C4-2B (cell line): ENCODE results near the gene MRPS11.
"Not testable (repeated sequence)": the region's sequence is repeated elsewhere in the genome, so short reads cannot be mapped to it uniquely, and the experiment has no call there.

Experiments used
- H3K27ac ChIP-seq: fragments of 450-650 bp; 2 replicates; pipeline ENCODE4 v1.5.1; 2017
- CTCF ChIP-seq: fragments of 450-650 bp; conservative IDR thresholded peaks from 2 replicates; pipeline ENCODE4 v1.5.1; 2017; ENCODE audit warnings: mild to moderate bottlenecking
- ZFX ChIP-seq: fragments of 450-650 bp; IDR thresholded peaks from 2 replicates; pipeline ENCODE4 v1.6.1; 2017

The MRPS11 gene

GRCh38 chr15:88430051-88430450 lies 37.5 kb upstream of the MRPS11 start:
- TF ChIP-seq CTCF (no peak), ZFX (no peak)
- H3K27ac ChIP-seq: no peak overlapping the region

- no peak for TF ChIP-seq CTCF
- no peak for TF ChIP-seq ZFX
- H3K27ac ChIP-seq: no peak overlapping the region
Observed at GRCh38 chr15:88431441-88431840, 36.1 kb upstream of the MRPS11 start.

DNA sequence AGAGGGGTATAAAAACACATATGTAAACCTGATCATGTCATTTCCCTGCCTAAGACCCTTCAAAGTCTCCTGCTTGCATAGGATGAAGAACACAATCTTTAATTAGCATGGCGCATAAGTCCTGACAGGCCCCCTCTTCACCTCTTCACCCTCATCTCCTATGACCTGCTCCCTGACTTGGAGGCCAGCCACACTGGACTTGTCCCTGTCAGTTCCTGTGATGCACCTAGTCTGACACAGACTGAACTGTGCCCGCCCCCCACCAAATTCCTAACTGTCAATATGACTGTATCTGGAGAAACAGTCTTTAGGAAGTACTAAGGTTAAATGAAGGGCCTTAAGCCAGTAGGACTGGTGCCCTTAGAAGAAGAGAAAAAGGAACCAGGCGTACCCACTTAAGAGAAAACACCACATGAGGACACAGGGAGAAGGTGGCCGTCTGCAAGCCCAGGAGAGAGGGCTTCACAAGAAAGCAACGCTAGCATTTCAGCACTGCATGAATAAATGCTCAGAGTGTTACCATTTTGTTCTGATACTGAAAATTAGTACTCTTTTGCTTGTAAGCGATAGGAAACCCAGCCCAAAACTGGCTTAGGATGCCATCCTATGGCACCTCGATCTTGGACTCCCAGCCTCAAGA lies 34.3 kb upstream of the MRPS11 start:
- H3K27ac ChIP-seq: no peak overlapping the region
- no peak for TF ChIP-seq ZFX
- TF ChIP-seq CTCF: no peak

DNA sequence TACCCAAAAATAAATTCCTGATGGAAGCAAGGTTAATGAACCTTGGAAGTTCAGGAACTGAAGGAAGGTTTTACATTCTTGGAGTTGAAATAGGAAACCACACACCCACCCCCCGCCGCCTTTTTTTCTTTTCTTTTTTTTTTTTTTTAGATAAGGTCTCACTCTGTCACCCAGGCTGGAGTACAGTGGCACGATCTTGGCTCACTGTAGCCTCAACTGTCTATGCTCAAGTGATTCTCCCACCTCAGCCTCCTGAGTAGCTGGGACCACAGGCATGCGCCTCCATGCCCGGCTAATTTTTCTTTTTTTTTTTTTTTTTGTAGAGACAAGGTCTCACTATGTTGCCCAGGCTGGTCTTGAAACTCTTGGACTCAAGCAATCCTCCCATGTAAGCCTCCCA lies 33.4 kb upstream of the MRPS11 start:
- not testable (repeated sequence) for H3K27ac ChIP-seq

- no peak for TF ChIP-seq CTCF
- no peak for TF ChIP-seq ZFX
- H3K27ac ChIP-seq: no peak overlapping the region
Observed at GRCh38 chr15:88438181-88438580, 29.3 kb upstream of the MRPS11 start.

DNA sequence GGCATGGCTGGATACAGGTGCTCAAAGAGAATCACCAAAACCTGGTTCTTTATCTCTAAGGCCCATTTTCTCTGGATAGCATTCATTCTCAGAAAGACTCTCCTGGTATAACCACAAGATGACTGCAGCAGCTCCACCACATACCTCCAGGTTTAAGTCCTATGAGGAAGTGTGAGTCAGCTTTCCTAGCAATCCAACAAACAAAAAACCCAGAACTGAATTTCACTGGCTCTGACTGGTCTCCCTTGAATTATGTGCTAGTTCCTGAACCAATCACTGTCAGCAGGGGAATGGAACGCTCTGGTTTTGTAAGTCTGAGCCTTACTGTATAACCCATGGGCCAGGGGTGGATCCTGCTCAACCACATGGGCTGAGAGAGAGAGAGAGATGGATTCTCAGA lies 27.5 kb upstream of the MRPS11 start:
- H3K27ac ChIP-seq: no peak overlapping the region
- TF ChIP-seq ZFX (no peak), CTCF (no peak)

- TF ChIP-seq CTCF (no peak), ZFX (no peak)
- H3K27ac ChIP-seq: no peak overlapping the region
Observed at GRCh38 chr15:88441076-88441730, 26.3 kb upstream of the MRPS11 start.

- TF ChIP-seq ZFX: no peak
- no peak for TF ChIP-seq CTCF
- H3K27ac ChIP-seq: no peak overlapping the region
Observed at GRCh38 chr15:88447206-88447605, 20.3 kb upstream of the MRPS11 start.
